Prostate gland (tissue), 2 donors: ENCODE measurements around the gene HIGD2A. TPM values are rescaled to one million over a fixed set of nuclear protein-coding genes. Genes with fewer than 3 reads are reported as not detected.
A peak's percentile ranks its signal among the peaks of the same experiment; 100 is the strongest.

Experiments used
- DNase-seq: peaks from one replicate; pipeline ENCODE4 v3.0.0-alpha.2; 2019; ENCODE audit warnings: low spot score
- H3K27ac ChIP-seq, 2 donors: fragments of 200-600 bp; sonication (generic); 2 replicates each; pipeline ENCODE4 v1.5.1; 2017 to 2019
- H3K27me3 ChIP-seq: fragments of 200-600 bp; sonication (generic); replicated peaks from 2 replicates; pipeline ENCODE4 v1.5.1; 2019; ENCODE audit not compliant: insufficient read depth
- H3K36me3 ChIP-seq, 2 donors: fragments of 200-600 bp; sonication (generic); 1 replicate in 1 of 2; 2 replicates in 1 of 2; pipeline versions ENCODE4 v1.5.1 to v1.8.1; 2017 to 2019
- H3K4me1 ChIP-seq: fragments of 200-600 bp; sonication (generic); replicated peaks from 2 replicates; pipeline ENCODE4 v1.5.1; 2019
- H3K4me3 ChIP-seq, 2 donors: fragments of 200-600 bp; sonication (generic); 2 replicates each; pipeline ENCODE4 v1.5.1; 2017 to 2019
- H3K9me3 ChIP-seq: fragments of 200-600 bp; sonication (generic); 2 replicates; pipeline ENCODE4 v1.5.1; 2017
- POLR2A ChIP-seq: fragments of 450-650 bp; IDR thresholded peaks from one replicate; pipeline ENCODE4 v1.6.1; 2016; ENCODE audit warnings: antibody characterized with exemption, mild to moderate bottlenecking
- POLR2AphosphoS5 ChIP-seq: sonication (generic); formaldehyde crosslinking; IDR thresholded peaks from one replicate; pipeline ENCODE4 v1.6.1; 2017; ENCODE audit warnings: antibody characterized with exemption
- WGBS: methylation state at CpG from one replicate; pipeline ENCODE4 v1.1.5; 2018; 5-methylcytosine and 5-hydroxymethylcytosine counted together
- intact Hi-C: fragments of 100-400 bp; cut with DNase I; formaldehyde crosslinking; loops from one replicate; pipeline ENCODE4 v1.14.2; 2022
- total RNA-seq, 2 donors: library from RNA; depleted of rRNA; stranded (reverse); fragments of >200 nt; gene quantifications; one replicate each; pipeline ENCODE4 v1.1.0, GENCODE V29; 2016
- TF ChIP-seq, protein P1 (sequence below), 4 experiments: fragments of 200-600 bp in 2 of 4; fragments of 450-650 bp in 2 of 4; sonication (generic) in 2 of 4; IDR thresholded peaks; 1 replicate in 3 of 4; 2 replicates in 1 of 4; pipeline ENCODE4 v1.5.1; 2016 to 2019; ENCODE audit warnings: antibody characterized with exemption in 4 of 4, mild to moderate bottlenecking in 2 of 4, moderate library complexity in 2 of 4

The HIGD2A gene
- total RNA-seq, 2 donors from 2014 or later: 172 to 203 TPM

DNA sequence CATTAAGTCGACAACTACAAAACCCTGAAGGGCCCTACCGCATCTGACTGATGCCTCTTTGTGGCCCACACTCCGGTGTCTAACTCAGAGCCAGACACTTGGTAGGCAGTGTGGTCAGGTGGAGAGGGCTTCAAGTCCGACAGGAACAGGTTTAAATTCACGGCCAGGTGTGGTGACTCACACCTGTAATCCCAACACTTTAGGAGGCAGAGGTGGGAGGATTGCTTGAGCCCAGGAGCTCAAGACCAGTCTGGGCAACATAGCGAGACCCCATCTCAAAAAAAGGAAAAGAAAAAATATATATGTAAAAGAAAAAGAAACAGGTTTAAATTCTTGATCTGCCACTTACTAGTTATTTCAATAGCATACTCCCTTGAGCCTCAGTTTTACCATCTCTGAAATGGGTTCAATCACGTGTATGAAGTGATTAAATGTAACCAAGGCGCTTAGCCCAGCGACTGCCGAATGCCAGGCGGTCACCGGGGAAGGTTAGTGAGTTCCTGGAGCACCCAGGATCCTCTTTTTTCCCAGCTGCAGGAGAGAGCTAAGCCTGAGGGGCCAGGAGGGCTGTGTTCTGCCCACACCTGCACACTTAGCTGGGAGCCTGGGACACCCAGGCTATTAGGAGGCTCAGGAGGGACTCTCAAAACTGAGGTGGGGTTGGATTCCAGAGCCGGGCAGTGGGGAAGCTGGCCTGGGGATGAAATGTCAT lies 26.8 kb downstream of the HIGD2A start:
- Histone ChIP-seq H3K36me3 (no peaks in the 10 kb centered on the region), H3K4me3 (peak overlapping the region; percentile 92 to 98), H3K4me1 (no peaks in the 10 kb centered on the region), H3K27ac (peak overlapping the region; percentile 83 to 85), H3K27me3 (no peaks in the 10 kb centered on the region), H3K9me3 (no peaks in the 10 kb centered on the region)
- DNase-seq: no peak
- 65% methylated on average over 13 of the region's 13 CpGs for WGBS
- TF ChIP-seq POLR2A: no peak
- no peak for TF ChIP-seq POLR2AphosphoS5
- TF ChIP-seq, protein P1, sequence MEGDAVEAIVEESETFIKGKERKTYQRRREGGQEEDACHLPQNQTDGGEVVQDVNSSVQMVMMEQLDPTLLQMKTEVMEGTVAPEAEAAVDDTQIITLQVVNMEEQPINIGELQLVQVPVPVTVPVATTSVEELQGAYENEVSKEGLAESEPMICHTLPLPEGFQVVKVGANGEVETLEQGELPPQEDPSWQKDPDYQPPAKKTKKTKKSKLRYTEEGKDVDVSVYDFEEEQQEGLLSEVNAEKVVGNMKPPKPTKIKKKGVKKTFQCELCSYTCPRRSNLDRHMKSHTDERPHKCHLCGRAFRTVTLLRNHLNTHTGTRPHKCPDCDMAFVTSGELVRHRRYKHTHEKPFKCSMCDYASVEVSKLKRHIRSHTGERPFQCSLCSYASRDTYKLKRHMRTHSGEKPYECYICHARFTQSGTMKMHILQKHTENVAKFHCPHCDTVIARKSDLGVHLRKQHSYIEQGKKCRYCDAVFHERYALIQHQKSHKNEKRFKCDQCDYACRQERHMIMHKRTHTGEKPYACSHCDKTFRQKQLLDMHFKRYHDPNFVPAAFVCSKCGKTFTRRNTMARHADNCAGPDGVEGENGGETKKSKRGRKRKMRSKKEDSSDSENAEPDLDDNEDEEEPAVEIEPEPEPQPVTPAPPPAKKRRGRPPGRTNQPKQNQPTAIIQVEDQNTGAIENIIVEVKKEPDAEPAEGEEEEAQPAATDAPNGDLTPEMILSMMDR (IDR thresholded peaks at IDR 0.05): no peak
- intact Hi-C loops: loop anchor here (5.0 to 10.0 kb wide), 3 partner anchors 122 to 229 kb away; partner anchors contain the start of genes RNF44 and TSPAN17

DNA sequence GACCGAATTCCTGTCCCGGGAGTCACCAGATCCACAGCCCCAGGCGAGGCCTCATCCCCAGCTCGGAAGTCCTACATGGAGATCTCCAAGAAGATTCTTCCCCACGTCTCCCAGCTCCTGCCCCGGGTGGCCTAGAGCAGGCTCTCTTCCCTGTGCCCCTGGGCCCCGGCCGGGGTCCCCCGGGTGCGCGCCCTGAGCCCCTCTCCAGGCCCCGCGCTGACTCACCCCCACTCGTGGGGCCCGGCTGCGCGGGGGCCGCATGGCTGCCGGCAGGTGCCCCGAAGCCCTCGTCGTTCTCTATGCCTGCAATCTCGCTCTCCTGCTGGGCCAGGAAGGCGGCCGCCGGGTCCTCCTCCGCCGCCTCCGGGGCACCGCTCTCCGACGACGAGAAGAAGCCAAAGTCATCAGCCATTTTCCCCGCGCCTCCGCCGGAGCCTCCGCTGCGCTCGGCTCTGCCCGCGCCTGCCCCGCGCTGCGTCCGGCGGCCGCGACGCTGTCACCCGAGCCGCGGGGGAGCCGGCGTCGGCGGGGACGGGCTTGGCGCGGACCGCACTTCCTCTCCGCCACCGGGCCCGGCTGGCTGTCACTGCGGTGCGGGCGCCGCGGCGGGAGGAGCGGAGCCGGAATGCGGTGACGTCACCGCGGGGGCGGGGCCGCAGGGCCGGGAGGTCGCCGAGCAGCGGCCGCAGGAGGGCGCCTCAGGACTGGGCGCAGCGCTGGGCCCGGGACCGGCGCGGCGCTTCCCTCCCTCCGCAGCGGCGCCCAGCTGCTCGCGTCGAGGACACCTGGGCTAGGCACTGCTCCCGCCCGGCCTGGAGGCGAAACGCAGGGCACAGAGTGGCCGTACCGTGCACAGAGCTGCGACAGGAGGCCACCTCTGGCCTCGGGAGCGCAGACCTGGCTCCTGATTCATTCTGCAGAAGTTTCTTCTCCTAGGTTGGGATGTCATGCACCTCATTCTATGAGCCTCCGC lies 27.7 kb downstream of the HIGD2A start, which contains the start of gene CLTB:
TSS of gene CLTB (minus strand) at position 588 of the 973 bp plus-strand sequence. CDS start at position 412, 176 bp downstream.
- no peaks in the 10 kb centered on the region for H3K4me1 ChIP-seq
- 2% methylated on average over 62 of the region's 107 CpGs for WGBS

DNA sequence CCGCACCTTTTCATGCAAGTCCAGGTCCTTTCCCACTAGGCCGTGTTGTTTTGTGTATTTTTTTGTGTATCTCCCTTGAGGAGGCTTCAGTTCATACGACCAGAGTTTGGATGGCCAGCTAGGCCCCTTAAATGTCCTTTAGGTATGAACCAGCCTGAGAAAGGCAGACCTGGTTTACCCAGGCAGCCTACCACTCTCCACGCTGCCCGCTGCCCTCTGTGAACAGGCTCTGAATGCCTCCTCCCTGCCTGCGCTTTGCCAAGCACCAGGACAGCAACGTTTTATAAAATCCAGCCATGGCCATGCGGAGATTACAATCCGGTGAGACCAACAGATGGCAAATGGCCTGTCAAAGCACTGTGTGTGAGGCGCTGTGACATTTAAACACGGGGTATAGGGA lies 28.4 kb downstream of the HIGD2A start:
- TF ChIP-seq, protein P1 (IDR thresholded peaks at IDR 0.05): no peak
- TF ChIP-seq POLR2A (no peak), POLR2AphosphoS5 (no peak)
- no peaks in the 10 kb centered on the region for H3K27me3 ChIP-seq
- no peaks in the 10 kb centered on the region for H3K4me1 ChIP-seq
- DNase-seq: no peak
- no peak overlapping the region for H3K4me3 ChIP-seq
- 80% methylated on average over 11 of the region's 11 CpGs for WGBS
- H3K27ac ChIP-seq: peak overlapping the region; percentile 58 to 85
- intact Hi-C loops: loop anchor here (2.0 to 10.0 kb wide), 4 partner anchors 32 to 228 kb away; partner anchors contain the start of genes FAF2, RNF44 and TSPAN17
- no peaks in the 10 kb centered on the region for H3K9me3 ChIP-seq
- no peaks in the 10 kb centered on the region for H3K36me3 ChIP-seq

More for the DNA sequence above, 27.7 kb downstream of the HIGD2A start, which contains the start of gene CLTB:
- peak; percentile 92 for DNase-seq
- intact Hi-C loops: loop anchor here (2.0 to 10.0 kb wide), 4 partner anchors 33 to 229 kb away; partner anchors contain the start of genes FAF2, RNF44 and TSPAN17
- peak within 1 kb of the TSS; percentile 83 to 85 for H3K27ac ChIP-seq
- H3K27me3 ChIP-seq: no peaks in the 10 kb centered on the region
- no peaks in the 10 kb centered on the region for H3K9me3 ChIP-seq
- H3K36me3 ChIP-seq: no peaks in the 10 kb centered on the region
- H3K4me3 ChIP-seq: peak within 1 kb of the TSS; percentile 92 to 98
- TF ChIP-seq, protein P1 (IDR thresholded peaks at IDR 0.05): peak; percentile 83 to 98 (median 93)
- TF ChIP-seq POLR2AphosphoS5 (peak; percentile 11), POLR2A (peak; percentile 90)

DNA sequence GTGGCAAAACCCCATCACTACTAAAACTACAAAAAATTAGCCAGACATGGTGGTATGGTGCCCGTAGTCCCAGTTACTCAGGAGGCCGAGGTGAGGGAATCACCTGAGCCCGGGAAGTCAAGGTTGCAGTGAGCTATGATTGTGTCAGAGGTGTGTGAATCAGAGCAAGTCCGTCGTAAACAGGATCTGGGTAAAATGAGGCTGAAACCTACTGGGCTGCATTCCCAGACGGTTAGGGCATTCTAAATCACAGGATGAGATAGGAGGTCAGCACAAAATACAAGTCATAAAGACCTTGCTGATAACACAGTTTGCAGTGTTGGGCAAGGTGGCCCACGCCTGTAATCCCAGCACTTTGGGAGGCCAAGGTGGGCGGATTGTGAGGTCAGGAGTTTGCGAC lies 29.7 kb downstream of the HIGD2A start:
- WGBS: 76% methylated on average over 9 of the region's 9 CpGs
- no peaks in the 10 kb centered on the region for H3K4me1 ChIP-seq
- no peaks in the 10 kb centered on the region for H3K9me3 ChIP-seq
- no peak for TF ChIP-seq POLR2AphosphoS5
- TF ChIP-seq POLR2A: peak; percentile 14
- TF ChIP-seq, protein P1 (IDR thresholded peaks at IDR 0.05): no peak
- no peaks in the 10 kb centered on the region for H3K27me3 ChIP-seq
- intact Hi-C loops: loop anchor here (5.0 to 10.0 kb wide), 3 partner anchors 119 to 227 kb away; partner anchors contain the start of genes RNF44 and TSPAN17
- no peak overlapping the region for H3K4me3 ChIP-seq
- H3K27ac ChIP-seq: no peak overlapping the region
- H3K36me3 ChIP-seq: no peaks in the 10 kb centered on the region
- no peak for DNase-seq
